IMR-90 (cell line): ENCODE results near the gene GRIFIN. TPM values are rescaled to one million over a fixed set of nuclear protein-coding genes. Genes with fewer than 3 reads are reported as not detected.
A peak's percentile ranks its signal among the peaks of the same experiment; 100 is the strongest.

ENCODE experiments used
- ATAC-seq: fragments of 200-7000 bp; cut with Tn5 transposase; 2 replicates; pipeline ENCODE4 v1.9.1; 2020; ENCODE audit warnings: low read depth, mild to moderate bottlenecking, moderate library complexity
- BruUV-seq: library from RNA; stranded (reverse); fragments of 400-500 nt; replicated peaks from 2 replicates; lab custom pipeline; 2021; lab: Mats Ljungman, UMichigan
- CTCF ChIA-PET: fragments of 300-600 bp; formaldehyde crosslinking; extraction: SDS; loops from one replicate; lab custom pipeline; 2021; ENCODE audit warnings: antibody characterized with exemption; lab: Yijun Ruan, JAX
- POLR2A ChIA-PET: fragments of 300-600 bp; sonication (Branson Sonifier 250); formaldehyde crosslinking; loops from one replicate; lab custom pipeline; 2022; ENCODE audit warnings: antibody characterized with exemption; ENCODE audit not compliant: unreplicated experiment; lab: Charles Lee
- DNase-seq: peaks from one replicate; pipeline ENCODE4 v3.0.0; 2013
- H2AFZ ChIP-seq: replicated peaks from 2 replicates; pipeline ENCODE3; 2013; ENCODE audit warnings: low read length, mild to moderate bottlenecking; ENCODE audit not compliant: poor library complexity
- H2AK5ac ChIP-seq: 2 replicates; pipeline ENCODE4 v1.6.1; 2013; ENCODE audit warnings: low read depth, low read length, inconsistent platforms
- H2AK9ac ChIP-seq: replicated peaks from 2 replicates; pipeline ENCODE3; 2013; ENCODE audit warnings: mild to moderate bottlenecking, low read depth, low read length, moderate library complexity; ENCODE audit not compliant: poor library complexity
- H2BK120ac ChIP-seq: 2 replicates; pipeline ENCODE4 v1.6.1; 2013; ENCODE audit warnings: low read depth, low read length, inconsistent platforms
- H2BK15ac ChIP-seq: 3 replicates; pipeline ENCODE4 v1.6.1; 2013; ENCODE audit warnings: low read depth, low read length, inconsistent platforms
- H2BK20ac ChIP-seq: 2 replicates; pipeline ENCODE4 v1.6.1; 2013; ENCODE audit warnings: low read depth, mild to moderate bottlenecking, inconsistent platforms, low read length, moderate library complexity
- H2BK5ac ChIP-seq: 2 replicates; pipeline ENCODE4 v1.6.1; 2013; ENCODE audit warnings: mild to moderate bottlenecking, low read depth, low read length, inconsistent platforms; ENCODE audit not compliant: poor library complexity, severe bottlenecking
- H3K14ac ChIP-seq: replicated peaks from 2 replicates; pipeline ENCODE4 v1.6.1; 2013; ENCODE audit warnings: low read depth, low read length, inconsistent platforms
- H3K18ac ChIP-seq: 2 replicates; pipeline ENCODE4 v1.6.1; 2013; ENCODE audit warnings: low read depth, low read length, control low read depth
- H3K23ac ChIP-seq: 2 replicates; pipeline ENCODE4 v1.6.1; 2013; ENCODE audit warnings: low read depth, low read length, inconsistent platforms
- H3K27ac ChIP-seq: 2 replicates; pipeline ENCODE4 v1.5.1; 2013; ENCODE audit warnings: mild to moderate bottlenecking, control low read depth, low read length; ENCODE audit not compliant: insufficient read depth
- H3K27me3 ChIP-seq: 2 replicates; pipeline ENCODE4 v1.6.1; 2013; ENCODE audit warnings: low read length; ENCODE audit not compliant: control insufficient read depth, insufficient read depth
- H3K36me3 ChIP-seq: 2 replicates; pipeline ENCODE4 v1.6.1; 2013; ENCODE audit warnings: low read length, mixed read lengths; ENCODE audit not compliant: control insufficient read depth, insufficient read depth
- H3K4ac ChIP-seq: 2 replicates; pipeline ENCODE4 v1.6.1; 2013; ENCODE audit warnings: low read depth, low read length, inconsistent platforms
- H3K4me1 ChIP-seq: 2 replicates; pipeline ENCODE4 v1.6.1; 2013; ENCODE audit warnings: low read length, mixed read lengths; ENCODE audit not compliant: control insufficient read depth, insufficient read depth
- H3K4me2 ChIP-seq: 2 replicates; pipeline ENCODE4 v1.6.1; 2013; ENCODE audit warnings: low read depth, mild to moderate bottlenecking, control low read depth, low read length, moderate library complexity
- H3K4me3 ChIP-seq: 2 replicates; pipeline ENCODE4 v1.5.1; 2013; ENCODE audit warnings: low read depth, mild to moderate bottlenecking, control low read depth, low read length, moderate library complexity; ENCODE audit not compliant: insufficient read depth
- H3K56ac ChIP-seq: 2 replicates; pipeline ENCODE4 v1.6.1; 2013; ENCODE audit warnings: low read length, inconsistent platforms; ENCODE audit not compliant: insufficient read depth; ENCODE audit errors: extremely low read depth
- H3K79me1 ChIP-seq, 2 experiments: 2 replicates each; pipeline ENCODE4 v1.6.1; 2013; ENCODE audit warnings: low read length in 2 of 2, inconsistent platforms in 1 of 2, low read depth in 1 of 2
- H3K9ac ChIP-seq: 2 replicates; pipeline ENCODE4 v1.6.1; 2013; ENCODE audit warnings: low read depth, low read length, control low read depth
- H3K9me1 ChIP-seq: 2 replicates; pipeline ENCODE4 v1.6.1; 2013; ENCODE audit warnings: low read length, inconsistent platforms; ENCODE audit not compliant: insufficient read depth
- H3K9me3 ChIP-seq: 2 replicates; pipeline ENCODE4 v1.6.1; 2013; ENCODE audit warnings: low read length; ENCODE audit not compliant: control insufficient read depth, insufficient read depth
- H4K20me1 ChIP-seq: 2 replicates; pipeline ENCODE4 v1.6.1; 2013; ENCODE audit warnings: low read length, inconsistent platforms; ENCODE audit not compliant: insufficient read depth
- H4K5ac ChIP-seq: 2 replicates; pipeline ENCODE4 v1.6.1; 2013; ENCODE audit warnings: mild to moderate bottlenecking, low read depth, low read length, control low read depth
- H4K8ac ChIP-seq, 2 experiments: 2 replicates each; pipeline ENCODE4 v1.6.1; 2013; ENCODE audit warnings: low read depth in 2 of 2, low read length in 2 of 2, control low read depth in 1 of 2, inconsistent platforms in 1 of 2
- H4K91ac ChIP-seq: 2 replicates; pipeline ENCODE4 v1.6.1; 2013; ENCODE audit warnings: low read depth, low read length, inconsistent platforms; ENCODE audit not compliant: insufficient read depth
- BHLHE40 ChIP-seq: fragments of 150-350 bp; IDR thresholded peaks from 2 replicates; pipeline ENCODE4 v1.6.1; 2016; ENCODE audit warnings: mild to moderate bottlenecking, low read depth, low read length
- CEBPB ChIP-seq: IDR thresholded peaks from 2 replicates; pipeline ENCODE4 v1.6.1; 2012; ENCODE audit warnings: low read depth, low read length, improper control_type of control experiment
- CHD1 ChIP-seq: IDR thresholded peaks from 2 replicates; pipeline ENCODE4 v1.6.1; 2012; ENCODE audit warnings: low read depth, low read length, improper control_type of control experiment
- CTCF ChIP-seq: conservative IDR thresholded peaks from 2 replicates; pipeline ENCODE4 v1.5.1; 2012; ENCODE audit warnings: mild to moderate bottlenecking, low read depth, low read length, improper control_type of control experiment
- ELK1 ChIP-seq: fragments of 150-350 bp; IDR thresholded peaks from 2 replicates; pipeline ENCODE4 v1.6.1; 2016; ENCODE audit warnings: low read depth, mild to moderate bottlenecking, low read length, moderate library complexity, borderline replicate concordance
- MAZ ChIP-seq: IDR thresholded peaks from 2 replicates; pipeline ENCODE4 v1.6.1; 2012; ENCODE audit warnings: low read depth, mild to moderate bottlenecking, low read length, improper control_type of control experiment, moderate library complexity, borderline replicate concordance
- MXI1 ChIP-seq: IDR thresholded peaks from 2 replicates; pipeline ENCODE4 v1.6.1; 2012; ENCODE audit warnings: low read depth, mild to moderate bottlenecking, low read length, moderate library complexity, borderline replicate concordance
- NFE2L2 ChIP-seq: fragments of 150-350 bp; IDR thresholded peaks from 2 replicates; pipeline ENCODE4 v1.6.1; 2016; ENCODE audit warnings: low read depth, mild to moderate bottlenecking, low read length
- RAD21 ChIP-seq: IDR thresholded peaks from 2 replicates; pipeline ENCODE4 v1.6.1; 2012; ENCODE audit warnings: low read length, improper control_type of control experiment
- RCOR1 ChIP-seq: IDR thresholded peaks from 2 replicates; pipeline ENCODE4 v1.6.1; 2012; ENCODE audit warnings: mild to moderate bottlenecking, low read length, improper control_type of control experiment; ENCODE audit not compliant: insufficient replicate concordance
- RFX5 ChIP-seq: IDR thresholded peaks from 2 replicates; pipeline ENCODE4 v1.8.0; 2012; ENCODE audit warnings: low read depth, mild to moderate bottlenecking, low read length, moderate library complexity
- SMC3 ChIP-seq: fragments of 150-350 bp; IDR thresholded peaks from 2 replicates; pipeline ENCODE4 v1.6.1; 2016; ENCODE audit warnings: low read depth, mild to moderate bottlenecking, antibody characterized with exemption, low read length, moderate library complexity
- USF2 ChIP-seq: fragments of 150-350 bp; IDR thresholded peaks from 2 replicates; pipeline ENCODE4 v1.6.1; 2017; ENCODE audit warnings: mild to moderate bottlenecking, antibody characterized with exemption, low read length, low read depth
- WGBS, 2 experiments: methylation state at CpG; one replicate each; pipeline versions ENCODE4 v1.1.5 to v1.1.7; 2013; ENCODE audit warnings: missing lambda C conversion rate in 2 of 2; ENCODE audit not compliant: insufficient read length in 1 of 2; ENCODE audit errors: extremely low coverage in 2 of 2; 5-methylcytosine and 5-hydroxymethylcytosine counted together
- dilution Hi-C: fragments of 300-500 bp; cut with HindIII; formaldehyde crosslinking; loops from one replicate; pipeline ENCODE4 v1.14.3; 2018; ENCODE audit warnings: low sequenced_read_pairs; ENCODE audit not compliant: unreplicated experiment
- in situ Hi-C: fragments of 300-500 bp; cut with MboI; formaldehyde crosslinking; loops from 3 replicates; pipeline ENCODE4 v1.14.3; 2019; ENCODE audit warnings: low sequenced_read_pairs, inconsistent platforms, mixed read lengths
- intact Hi-C: fragments of 100-400 bp; cut with micrococcal nuclease; formaldehyde crosslinking; loops from 2 replicates; pipeline ENCODE4 v1.10.0; 2022
- polyA plus RNA-seq, 3 experiments: library from polyadenylated mRNA; depleted of rRNA; stranded (reverse); fragments of >200 nt; gene quantifications; 2 replicates each; pipeline ENCODE4 v1.2.3, GENCODE V29; 2012; ENCODE audit warnings: low replicate concordance in 1 of 3
- total RNA-seq: library from RNA; depleted of rRNA; stranded (reverse); fragments of >200 nt; gene quantifications from 2 replicates; pipeline ENCODE4 v1.2.3, GENCODE V29; 2012

GRIFIN gene
- total and polyA plus RNA-seq, 2 of the 4 experiments (the other 2 are of a cell fraction) = not detected

GRCh38 chr7:2450198-2451107 lies 25.7 kb downstream of the GRIFIN start:
- Histone ChIP-seq H2BK5ac (no peak overlapping the region), H3K27me3 (no peaks in the 10 kb centered on the region), H2AK5ac (no peak overlapping the region), H3K36me3 (no peaks in the 10 kb centered on the region), H3K9me3 (no peaks in the 10 kb centered on the region), H2BK20ac (no peak overlapping the region), H4K91ac (no peak overlapping the region), H3K14ac (no peak overlapping the region), H3K4me1 (peaks cover 4% of the 10 kb centered on the region; the same call in 1 of the 2 replicates), H2BK120ac (no peak overlapping the region), H2BK15ac (no peak overlapping the region), H3K4me2 (no peak overlapping the region), H4K20me1 (no peaks in the 10 kb centered on the region), H3K18ac (no peak overlapping the region), H3K4ac (no peak overlapping the region), H2AFZ (no peak overlapping the region), H3K4me3 (no peak overlapping the region), H3K79me1 (no peaks in the 10 kb centered on the region), H4K5ac (no peak overlapping the region), H3K23ac (no peak overlapping the region), H2AK9ac (peak overlapping the region; percentile 13), H4K8ac (no peak overlapping the region), H3K9ac (no peak overlapping the region), H3K56ac (no peak overlapping the region), H3K9me1 (no peaks in the 10 kb centered on the region), H3K27ac (no peak overlapping the region)
- WGBS, 2 experiments = 80% methylated on average over 4 of the region's 32 CpGs; no CpG with 5 or more reads in 1 of the 2 experiments
- dilution Hi-C loops = no loop called here
- CTCF ChIA-PET = interaction anchor here (0.7 to 3.2 kb wide), 4 partner anchors 19 to 705 kb away, joined by 3 to 20 read pairs (median 3); no protein-coding TSS in a partner anchor
- no peak for DNase-seq
- in situ Hi-C loops = no loop called here
- intact Hi-C loops = loop anchor here (1.0 to 10.0 kb wide), 4 partner anchors 18 to 231 kb away; partner anchors contain the start of genes BRAT1, CHST12 and IQCE
- POLR2A ChIA-PET = interaction anchor here (0.7 kb wide), 1 partner anchor 230 kb away, joined by 5 read pairs; no protein-coding TSS in a partner anchor
- no TSS peak for BruUV-seq
- no peak for ATAC-seq
- TF ChIP-seq RCOR1 (no peak), SMC3 (no peak), CHD1 (no peak), MAZ (no peak), RFX5 (no peak), NFE2L2 (no peak), MXI1 (no peak), BHLHE40 (no peak), CTCF (no peak), CEBPB (no peak), ELK1 (no peak), USF2 (no peak), RAD21 (no peak)
